NT2/D1 (cell line): Measurements from ENCODE around the gene HHIPL1.

Experiments
- SUZ12 ChIP-seq: IDR thresholded peaks from 2 replicates; pipeline ENCODE4 v1.6.1; 2011; ENCODE audit not compliant: insufficient read length, insufficient read depth; ENCODE audit errors: extremely low read depth
- ZNF274 ChIP-seq: IDR thresholded peaks from 2 replicates; pipeline ENCODE4 v1.6.1; 2011; ENCODE audit warnings: mild to moderate bottlenecking, low read depth, low read length

DNA sequence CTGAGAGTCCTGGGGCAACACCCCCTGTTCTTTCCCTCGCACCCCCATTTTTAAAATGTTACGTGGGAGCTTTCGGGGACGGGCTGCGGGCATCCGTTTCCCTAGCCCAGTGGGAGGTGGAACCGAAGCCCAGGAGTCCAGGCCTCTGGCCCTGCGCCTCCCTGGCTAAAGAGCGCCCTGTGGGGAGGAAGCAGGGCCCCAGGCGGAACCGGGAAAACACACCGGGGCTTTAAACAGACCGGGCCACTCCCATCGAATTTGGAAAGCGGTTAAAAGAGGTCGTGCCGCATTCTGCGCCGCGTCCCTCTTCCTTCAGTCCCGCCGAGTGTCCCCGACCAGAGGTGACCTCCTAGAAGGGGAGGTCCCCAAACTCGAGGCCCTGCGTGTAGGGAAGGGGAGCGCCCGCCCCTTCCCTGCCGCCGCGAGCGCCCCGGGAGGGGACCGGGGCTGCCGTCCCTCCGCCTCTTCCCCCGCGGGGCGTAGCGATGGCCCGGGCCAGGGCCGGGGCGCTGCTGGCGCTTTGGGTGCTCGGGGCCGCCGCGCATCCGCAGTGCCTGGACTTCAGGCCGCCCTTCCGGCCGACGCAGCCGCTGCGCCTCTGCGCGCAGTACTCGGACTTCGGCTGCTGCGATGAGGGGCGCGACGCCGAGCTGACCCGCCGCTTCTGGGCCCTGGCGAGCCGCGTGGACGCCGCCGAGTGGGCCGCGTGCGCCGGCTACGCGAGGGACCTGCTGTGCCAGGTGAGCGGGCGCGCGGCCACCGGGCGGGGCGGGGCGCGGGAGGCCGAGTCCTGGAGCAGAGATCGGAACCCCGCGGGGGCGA is at the start of gene HHIPL1:
- no peak for TF ChIP-seq SUZ12
- no peak for TF ChIP-seq ZNF274
